Stomach (tissue), 4 donors: Measurements from ENCODE around the gene DAG1.

Source experiments
- EP300 ChIP-seq: sonication (generic); formaldehyde crosslinking; IDR thresholded peaks from one replicate; pipeline ENCODE4 v1.6.1; 2017; ENCODE audit warnings: antibody characterized with exemption
- POLR2A ChIP-seq, 4 donors: fragments of 450-650 bp; IDR thresholded peaks; one replicate each; pipeline ENCODE4 v1.6.1; 2016; ENCODE audit warnings: antibody characterized with exemption in 4 of 4, control low read depth in 2 of 4, mild to moderate bottlenecking in 1 of 4, moderate library complexity in 1 of 4
- TF ChIP-seq, protein P1 (sequence below), 7 experiments: fragments of 450-650 bp in 4 of 7; fragments of 200-600 bp in 3 of 7; sonication (generic) in 3 of 7; IDR thresholded peaks; one replicate each; pipeline ENCODE4 v1.5.1; 2016 to 2019; ENCODE audit warnings: antibody characterized with exemption in 7 of 7, control low read depth in 2 of 7, mild to moderate bottlenecking in 1 of 7

DNA sequence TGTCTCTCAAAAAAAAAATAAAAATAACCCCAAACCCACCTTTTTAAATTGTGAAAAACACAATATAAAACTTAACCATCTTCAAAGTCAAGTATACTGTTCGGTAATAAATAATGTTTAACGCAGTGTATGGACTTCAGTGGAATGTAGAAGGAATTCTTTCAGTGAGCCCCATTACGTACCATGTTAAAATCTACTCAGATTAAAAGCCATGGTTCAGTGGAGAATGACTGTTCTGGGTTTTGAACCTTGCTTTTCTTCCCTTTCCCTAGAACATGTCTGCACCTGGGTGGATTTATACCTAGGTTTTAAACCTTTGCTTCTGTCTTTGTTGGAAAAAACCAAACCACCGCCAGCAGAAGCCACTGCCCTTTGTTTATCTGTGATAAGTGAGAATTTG is 27.5 kb downstream of the DAG1 start:
- TF ChIP-seq, protein P1, sequence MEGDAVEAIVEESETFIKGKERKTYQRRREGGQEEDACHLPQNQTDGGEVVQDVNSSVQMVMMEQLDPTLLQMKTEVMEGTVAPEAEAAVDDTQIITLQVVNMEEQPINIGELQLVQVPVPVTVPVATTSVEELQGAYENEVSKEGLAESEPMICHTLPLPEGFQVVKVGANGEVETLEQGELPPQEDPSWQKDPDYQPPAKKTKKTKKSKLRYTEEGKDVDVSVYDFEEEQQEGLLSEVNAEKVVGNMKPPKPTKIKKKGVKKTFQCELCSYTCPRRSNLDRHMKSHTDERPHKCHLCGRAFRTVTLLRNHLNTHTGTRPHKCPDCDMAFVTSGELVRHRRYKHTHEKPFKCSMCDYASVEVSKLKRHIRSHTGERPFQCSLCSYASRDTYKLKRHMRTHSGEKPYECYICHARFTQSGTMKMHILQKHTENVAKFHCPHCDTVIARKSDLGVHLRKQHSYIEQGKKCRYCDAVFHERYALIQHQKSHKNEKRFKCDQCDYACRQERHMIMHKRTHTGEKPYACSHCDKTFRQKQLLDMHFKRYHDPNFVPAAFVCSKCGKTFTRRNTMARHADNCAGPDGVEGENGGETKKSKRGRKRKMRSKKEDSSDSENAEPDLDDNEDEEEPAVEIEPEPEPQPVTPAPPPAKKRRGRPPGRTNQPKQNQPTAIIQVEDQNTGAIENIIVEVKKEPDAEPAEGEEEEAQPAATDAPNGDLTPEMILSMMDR (IDR thresholded peaks at IDR 0.05): no peak
- no peak for TF ChIP-seq POLR2A (IDR thresholded peaks at IDR 0.05)
- no peak for TF ChIP-seq EP300
